H9 (cell line): ENCODE measurements around the gene AIFM3. TPM values are rescaled to one million over a fixed set of nuclear protein-coding genes. Genes with fewer than 3 reads are reported as not detected.

Experiments used
- DNase-seq: peaks from one replicate; pipeline ENCODE4 v3.0.0-alpha.2; 2017
- H2AFZ ChIP-seq: one replicate; pipeline ENCODE4 v1.6.1; 2013; ENCODE audit warnings: mild to moderate bottlenecking, low read length, control low read depth, moderate library complexity
- H2AK5ac ChIP-seq: 2 replicates; pipeline ENCODE4 v1.6.1; 2013; ENCODE audit warnings: low read length, control low read depth, mixed read lengths; ENCODE audit not compliant: insufficient read length
- H2BK120ac ChIP-seq: one replicate; pipeline ENCODE4 v1.6.1; 2013; ENCODE audit warnings: low read depth, mild to moderate bottlenecking, low read length, control low read depth, inconsistent platforms; ENCODE audit not compliant: poor library complexity, severe bottlenecking
- H2BK12ac ChIP-seq: 2 replicates; pipeline ENCODE4 v1.6.1; 2013; ENCODE audit warnings: low read length, control low read depth, mixed read lengths, low read depth; ENCODE audit not compliant: insufficient read length
- H2BK15ac ChIP-seq: 2 replicates; pipeline ENCODE4 v1.6.1; 2013; ENCODE audit warnings: low read depth, low read length, control low read depth
- H2BK20ac ChIP-seq: one replicate; pipeline ENCODE4 v1.6.1; 2013; ENCODE audit warnings: low read depth, mild to moderate bottlenecking, low read length, control low read depth, inconsistent platforms; ENCODE audit not compliant: poor library complexity, severe bottlenecking
- H2BK5ac ChIP-seq: 2 replicates; pipeline ENCODE4 v1.6.1; 2013; ENCODE audit warnings: low read length, control low read depth, mixed read lengths; ENCODE audit not compliant: insufficient read length
- H3K14ac ChIP-seq: 2 replicates; pipeline ENCODE4 v1.6.1; 2013; ENCODE audit warnings: low read length, control low read depth; ENCODE audit not compliant: insufficient read depth
- H3K18ac ChIP-seq: 2 replicates; pipeline ENCODE4 v1.6.1; 2013; ENCODE audit warnings: low read depth, mild to moderate bottlenecking, mixed read lengths, low read length, control low read depth; ENCODE audit not compliant: insufficient read length
- H3K23ac ChIP-seq: 2 replicates; pipeline ENCODE4 v1.6.1; 2013; ENCODE audit warnings: low read length, control low read depth, mixed read lengths, low read depth; ENCODE audit not compliant: insufficient read length
- H3K23me2 ChIP-seq: 2 replicates; pipeline ENCODE4 v1.6.1; 2013; ENCODE audit warnings: low read depth, mild to moderate bottlenecking, mixed read lengths, low read length, control low read depth; ENCODE audit not compliant: insufficient read length, poor library complexity, severe bottlenecking
- H3K27ac ChIP-seq: 2 replicates; pipeline ENCODE4 v1.5.1; 2013; ENCODE audit warnings: low read length, control low read depth, mixed read lengths, low read depth; ENCODE audit not compliant: insufficient read length
- H3K27me3 ChIP-seq: 2 replicates; pipeline ENCODE4 v1.6.1; 2013; ENCODE audit warnings: low read length, control low read depth, inconsistent platforms; ENCODE audit not compliant: insufficient read depth
- H3K4ac ChIP-seq: 2 replicates; pipeline ENCODE4 v1.6.1; 2013; ENCODE audit warnings: low read depth, mild to moderate bottlenecking, control low read depth, inconsistent platforms, low read length, moderate library complexity
- H3K4me1 ChIP-seq: 2 replicates; pipeline ENCODE4 v1.6.1; 2013; ENCODE audit warnings: low read length, control low read depth, inconsistent platforms; ENCODE audit not compliant: insufficient read depth
- H3K4me2 ChIP-seq: 2 replicates; pipeline ENCODE4 v1.6.1; 2013; ENCODE audit warnings: low read length, control low read depth, mixed read lengths; ENCODE audit not compliant: insufficient read length, insufficient read depth
- H3K56ac ChIP-seq: 2 replicates; pipeline ENCODE4 v1.6.1; 2013; ENCODE audit warnings: low read depth, mild to moderate bottlenecking, mixed read lengths, low read length, control low read depth; ENCODE audit not compliant: insufficient read length
- H3K79me1 ChIP-seq: 2 replicates; pipeline ENCODE4 v1.6.1; 2013; ENCODE audit warnings: low read depth, mild to moderate bottlenecking, moderate library complexity, low read length, control low read depth, inconsistent platforms; ENCODE audit not compliant: insufficient read depth, poor library complexity, severe bottlenecking
- H3K79me2 ChIP-seq: 2 replicates; pipeline ENCODE4 v1.6.1; 2013; ENCODE audit warnings: low read length, control low read depth, inconsistent platforms; ENCODE audit not compliant: insufficient read depth
- H3K9ac ChIP-seq: 2 replicates; pipeline ENCODE4 v1.6.1; 2013; ENCODE audit warnings: low read length, control low read depth, mixed read lengths; ENCODE audit not compliant: insufficient read length; ENCODE audit errors: extremely low read depth
- H3K9me3 ChIP-seq: one replicate; pipeline ENCODE4 v1.6.1; 2013; ENCODE audit warnings: low read depth, low read length, inconsistent platforms; ENCODE audit not compliant: control insufficient read depth
- H3T11ph ChIP-seq: one replicate; pipeline ENCODE4 v1.6.1; 2013; ENCODE audit warnings: mild to moderate bottlenecking, low read length, control low read depth, inconsistent platforms
- H4K20me1 ChIP-seq: one replicate; pipeline ENCODE4 v1.6.1; 2013; ENCODE audit not compliant: control insufficient read depth, insufficient read length, insufficient read depth
- H4K5ac ChIP-seq: 2 replicates; pipeline ENCODE4 v1.6.1; 2013; ENCODE audit warnings: low read depth, mild to moderate bottlenecking, mixed read lengths, low read length, control low read depth; ENCODE audit not compliant: insufficient read length
- H4K8ac ChIP-seq: replicated peaks from 2 replicates; pipeline ENCODE4 v1.6.1; 2013; ENCODE audit warnings: low read length, control low read depth, mixed read lengths, low read depth; ENCODE audit not compliant: insufficient read length
- H4K91ac ChIP-seq: 2 replicates; pipeline ENCODE4 v1.6.1; 2013; ENCODE audit warnings: low read depth, mild to moderate bottlenecking, moderate library complexity, mixed read lengths, low read length, control low read depth; ENCODE audit not compliant: insufficient read length
- H3K27ac Mint-ChIP-seq, 3 experiments: 2 replicates in 2 of 3; 3 replicates in 1 of 3; pipeline ENCODE4 v1.8.0; 2020 to 2021; ENCODE audit warnings: mixed read lengths in 3 of 3, mild to moderate bottlenecking in 1 of 3, moderate library complexity in 1 of 3
- H3K27me3 Mint-ChIP-seq: 2 replicates; pipeline ENCODE4 v1.8.0; 2021; ENCODE audit warnings: low read depth, mild to moderate bottlenecking, moderate library complexity, mixed read lengths
- H3K36me3 Mint-ChIP-seq, 3 experiments: 2 replicates in 2 of 3; 3 replicates in 1 of 3; pipeline ENCODE4 v1.8.0; 2020 to 2021; ENCODE audit warnings: low read depth in 3 of 3, mixed read lengths in 3 of 3; ENCODE audit not compliant: insufficient read depth in 1 of 3
- H3K4me1 Mint-ChIP-seq, 2 experiments: 2 replicates each; pipeline ENCODE4 v1.8.0; 2020; ENCODE audit warnings: mixed read lengths in 2 of 2
- H3K4me3 Mint-ChIP-seq, 2 experiments: 2 replicates in 1 of 2; 3 replicates in 1 of 2; pipeline ENCODE4 v1.8.0; 2020 to 2021; ENCODE audit warnings: mild to moderate bottlenecking in 2 of 2, mixed read lengths in 2 of 2, moderate library complexity in 1 of 2
- H3K9me3 Mint-ChIP-seq, 2 experiments: 2 replicates in 1 of 2; 3 replicates in 1 of 2; pipeline ENCODE4 v1.8.0; 2020; ENCODE audit warnings: mild to moderate bottlenecking in 2 of 2, mixed read lengths in 2 of 2, moderate library complexity in 1 of 2
- WGBS: extraction: QIAGEN DNeasy Blood & Tissue Kit; methylation state at CpG from one replicate; pipeline ENCODE4 v1.1.7; 2013; ENCODE audit warnings: missing lambda C conversion rate, low lambda C conversion rate, mixed read lengths; ENCODE audit not compliant: insufficient read length; ENCODE audit errors: extremely low coverage; 5-methylcytosine and 5-hydroxymethylcytosine counted together
- total RNA-seq: library from RNA; stranded (reverse); gene quantifications from 2 replicates; pipeline ENCODE4 v1.2.1, GENCODE V29; 2021
- TF ChIP-seq, protein P1 (sequence below): fragments of 200-600 bp; sonication (generic); conservative IDR thresholded peaks from 3 replicates; pipeline ENCODE4 v1.8.0; 2021; ENCODE audit warnings: antibody characterized with exemption, mild to moderate bottlenecking

Gene AIFM3
- total RNA-seq, 1 experiment from 2014 or later = 1.9 TPM

DNA sequence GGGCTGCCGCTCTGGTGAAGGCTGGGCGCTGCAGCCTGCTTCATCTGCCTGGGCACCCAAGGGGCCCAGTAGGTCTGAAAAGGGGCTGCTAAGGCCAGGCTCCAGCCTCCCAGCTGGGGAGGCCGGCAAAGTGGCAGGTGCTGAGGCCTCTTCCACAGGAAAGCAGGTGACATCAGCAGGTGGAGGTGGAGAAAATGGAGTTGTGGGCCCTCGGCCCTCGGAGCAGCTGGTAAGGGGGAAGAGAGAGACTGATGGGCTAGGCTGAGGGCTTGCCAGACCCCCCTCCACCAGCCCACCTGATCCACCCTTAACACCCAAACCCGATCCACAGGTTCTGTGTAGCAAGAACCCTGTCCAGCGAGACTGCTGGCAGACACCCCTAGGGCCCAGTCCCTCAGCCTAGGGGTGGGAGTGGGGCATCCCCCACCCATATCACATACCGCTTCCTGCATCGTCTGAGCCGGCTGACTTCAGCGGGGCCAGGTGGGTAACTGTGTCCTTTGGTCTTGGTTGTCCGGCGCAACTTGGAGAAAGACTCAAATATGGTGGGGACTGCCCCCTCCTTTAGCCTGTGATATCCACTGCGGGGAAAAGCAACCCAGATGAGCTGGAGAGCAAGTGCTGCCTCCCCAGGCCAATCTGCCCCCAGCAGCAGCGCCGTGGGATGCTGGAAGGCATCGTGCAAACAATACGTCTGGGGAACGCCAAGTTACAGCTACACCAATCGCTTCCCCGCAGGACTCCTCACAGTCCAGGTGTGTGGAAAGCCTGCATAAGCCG, 33.3 kb downstream of the AIFM3 start:
- peaks cover 11% of the 10 kb centered on the region for H3K23me2 ChIP-seq
- H3T11ph ChIP-seq = no peak overlapping the region
- H4K91ac ChIP-seq = no peak overlapping the region
- WGBS = no CpG with 5 or more reads among the region's 22 CpGs
- no peaks in the 10 kb centered on the region for H3K27me3 Mint-ChIP-seq
- H3K79me1 ChIP-seq = no peaks in the 10 kb centered on the region
- H3K4me3 Mint-ChIP-seq = peak overlapping the region; percentile 88 to 92
- H2AFZ ChIP-seq = no peak overlapping the region
- DNase-seq = no peak
- no peak overlapping the region for H2BK12ac ChIP-seq
- H3K27me3 ChIP-seq = no peaks in the 10 kb centered on the region
- peaks cover 11 to 17% of the 10 kb centered on the region in 2 experiments for H3K4me1 Mint-ChIP-seq
- peak overlapping the region; percentile 57 for H3K4me2 ChIP-seq
- no peaks in the 10 kb centered on the region; the same call in 1 of the 2 replicates for H3K4me1 ChIP-seq
- H3K4ac ChIP-seq = no peak overlapping the region
- no peak overlapping the region for H2BK120ac ChIP-seq
- H2BK15ac ChIP-seq = no peak overlapping the region
- no peaks in the 10 kb centered on the region for H3K9me3 Mint-ChIP-seq
- H2BK20ac ChIP-seq = no peak overlapping the region
- H3K27ac ChIP-seq = no peak overlapping the region
- no peaks in the 10 kb centered on the region for H4K20me1 ChIP-seq
- no peak overlapping the region for H3K18ac ChIP-seq
- TF ChIP-seq, protein P1, sequence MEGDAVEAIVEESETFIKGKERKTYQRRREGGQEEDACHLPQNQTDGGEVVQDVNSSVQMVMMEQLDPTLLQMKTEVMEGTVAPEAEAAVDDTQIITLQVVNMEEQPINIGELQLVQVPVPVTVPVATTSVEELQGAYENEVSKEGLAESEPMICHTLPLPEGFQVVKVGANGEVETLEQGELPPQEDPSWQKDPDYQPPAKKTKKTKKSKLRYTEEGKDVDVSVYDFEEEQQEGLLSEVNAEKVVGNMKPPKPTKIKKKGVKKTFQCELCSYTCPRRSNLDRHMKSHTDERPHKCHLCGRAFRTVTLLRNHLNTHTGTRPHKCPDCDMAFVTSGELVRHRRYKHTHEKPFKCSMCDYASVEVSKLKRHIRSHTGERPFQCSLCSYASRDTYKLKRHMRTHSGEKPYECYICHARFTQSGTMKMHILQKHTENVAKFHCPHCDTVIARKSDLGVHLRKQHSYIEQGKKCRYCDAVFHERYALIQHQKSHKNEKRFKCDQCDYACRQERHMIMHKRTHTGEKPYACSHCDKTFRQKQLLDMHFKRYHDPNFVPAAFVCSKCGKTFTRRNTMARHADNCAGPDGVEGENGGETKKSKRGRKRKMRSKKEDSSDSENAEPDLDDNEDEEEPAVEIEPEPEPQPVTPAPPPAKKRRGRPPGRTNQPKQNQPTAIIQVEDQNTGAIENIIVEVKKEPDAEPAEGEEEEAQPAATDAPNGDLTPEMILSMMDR = no peak
- peak overlapping the region; percentile 48 for H3K9ac ChIP-seq
- H3K79me2 ChIP-seq = no peaks in the 10 kb centered on the region
- no peak overlapping the region for H2BK5ac ChIP-seq
- no peak overlapping the region; a peak in 1 of 7 replicates for H3K27ac Mint-ChIP-seq
- no peaks in the 10 kb centered on the region for H3K9me3 ChIP-seq
- H2AK5ac ChIP-seq = no peak overlapping the region
- H3K56ac ChIP-seq = no peak overlapping the region
- no peak overlapping the region for H4K8ac ChIP-seq
- H3K14ac ChIP-seq = no peak overlapping the region
- H3K23ac ChIP-seq = no peak overlapping the region
- H4K5ac ChIP-seq = no peak overlapping the region
- H3K36me3 Mint-ChIP-seq = peaks cover 0 to 12% (median 1%) of the 10 kb centered on the region in 3 experiments; a peak in 5 of 7 replicates
